Stimulated activated CD4-positive, alpha-beta T cell treated with anti-CD3 and anti-CD28 coated beads, Interleukin-1b, Interleukin-23, amount 100 ng/mL, for 4 hours (primary cell): ENCODE results near the gene EPHB3.

Source experiments
- DNase-seq, 2 donors: peaks; one replicate each; pipeline ENCODE4 v3.0.0-alpha.2; 2020; ENCODE audit warnings: low read depth in 2 of 2

EPHB3 gene

GRCh38 chr3:184543256-184543655 is 18.3 kb upstream of the EPHB3 start:
- DNase-seq = no peak

- DNase-seq = peak; percentile 39 to 74
Observed at GRCh38 chr3:184543843-184544512, 17.6 kb upstream of the EPHB3 start.

GRCh38 chr3:184544513-184544861 is 17.1 kb upstream of the EPHB3 start:
- DNase-seq = no peak

- no peak for DNase-seq
Observed at GRCh38 chr3:184545769-184546168, 15.8 kb upstream of the EPHB3 start.

- DNase-seq = no peak
Observed at GRCh38 chr3:184546252-184546651, 15.3 kb upstream of the EPHB3 start.

GRCh38 chr3:184549796-184550577 is 11.6 kb upstream of the EPHB3 start:
- DNase-seq = no peak

- DNase-seq = no peak
Observed at GRCh38 chr3:184551103-184551502, 10.5 kb upstream of the EPHB3 start.

- no peak for DNase-seq
Observed at GRCh38 chr3:184551614-184552256, 9.8 kb upstream of the EPHB3 start.

- no peak for DNase-seq
Observed at GRCh38 chr3:184552296-184552695, 9.3 kb upstream of the EPHB3 start.

GRCh38 chr3:184552863-184553262 is 8.7 kb upstream of the EPHB3 start:
- DNase-seq = no peak

- no peak for DNase-seq
Observed at GRCh38 chr3:184553385-184553784, 8.2 kb upstream of the EPHB3 start.

- no peak for DNase-seq
Observed at GRCh38 chr3:184554461-184554860, 7.1 kb upstream of the EPHB3 start.

- DNase-seq = no peak
Observed at GRCh38 chr3:184556582-184557347, 4.8 kb upstream of the EPHB3 start.

GRCh38 chr3:184557348-184557950 is 4.1 kb upstream of the EPHB3 start:
- DNase-seq = no peak

- DNase-seq = no peak
Observed at GRCh38 chr3:184558726-184559125, 2.9 kb upstream of the EPHB3 start.

- DNase-seq = no peak
Observed at GRCh38 chr3:184559336-184559735, 2.2 kb upstream of the EPHB3 start.

GRCh38 chr3:184560531-184560930 is 1.1 kb upstream of the EPHB3 start:
- DNase-seq = no peak

GRCh38 chr3:184561913-184562877 is 610 bp downstream of the EPHB3 start:
- DNase-seq = no peak

GRCh38 chr3:184562878-184563560 is 1.4 kb downstream of the EPHB3 start:
- DNase-seq = no peak

GRCh38 chr3:184563561-184563925 is 2.0 kb downstream of the EPHB3 start:
- DNase-seq = no peak
